ENCODE results near the gene CHCHD3.

DNA sequence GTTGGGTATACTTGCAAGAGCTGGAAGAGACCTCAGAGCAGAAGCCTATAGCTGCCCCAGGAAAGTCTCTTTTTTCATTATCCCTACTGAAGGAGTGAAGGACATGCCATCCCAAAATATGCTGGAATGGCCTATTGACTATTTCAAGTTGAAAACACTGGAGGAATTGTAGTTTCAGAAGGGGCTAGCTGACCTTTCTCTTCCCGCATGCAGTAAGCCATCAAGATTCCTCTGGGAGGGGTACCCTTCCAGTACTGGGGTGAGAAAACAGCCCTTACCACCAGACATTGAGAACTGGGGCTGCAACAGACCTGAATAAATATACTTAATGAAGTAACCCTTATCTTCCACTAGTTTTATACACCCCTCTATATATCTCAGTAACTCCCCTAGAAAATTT lies 41.7 kb downstream of the CHCHD3 start:
- TF ChIP-seq, protein P1, sequence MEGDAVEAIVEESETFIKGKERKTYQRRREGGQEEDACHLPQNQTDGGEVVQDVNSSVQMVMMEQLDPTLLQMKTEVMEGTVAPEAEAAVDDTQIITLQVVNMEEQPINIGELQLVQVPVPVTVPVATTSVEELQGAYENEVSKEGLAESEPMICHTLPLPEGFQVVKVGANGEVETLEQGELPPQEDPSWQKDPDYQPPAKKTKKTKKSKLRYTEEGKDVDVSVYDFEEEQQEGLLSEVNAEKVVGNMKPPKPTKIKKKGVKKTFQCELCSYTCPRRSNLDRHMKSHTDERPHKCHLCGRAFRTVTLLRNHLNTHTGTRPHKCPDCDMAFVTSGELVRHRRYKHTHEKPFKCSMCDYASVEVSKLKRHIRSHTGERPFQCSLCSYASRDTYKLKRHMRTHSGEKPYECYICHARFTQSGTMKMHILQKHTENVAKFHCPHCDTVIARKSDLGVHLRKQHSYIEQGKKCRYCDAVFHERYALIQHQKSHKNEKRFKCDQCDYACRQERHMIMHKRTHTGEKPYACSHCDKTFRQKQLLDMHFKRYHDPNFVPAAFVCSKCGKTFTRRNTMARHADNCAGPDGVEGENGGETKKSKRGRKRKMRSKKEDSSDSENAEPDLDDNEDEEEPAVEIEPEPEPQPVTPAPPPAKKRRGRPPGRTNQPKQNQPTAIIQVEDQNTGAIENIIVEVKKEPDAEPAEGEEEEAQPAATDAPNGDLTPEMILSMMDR (IDR thresholded peaks at IDR 0.05): no peak
- TF ChIP-seq POLR2A (IDR thresholded peaks at IDR 0.05): no peak
- TF ChIP-seq EP300 (IDR thresholded peaks at IDR 0.05): no peak

Measured in tibial nerve (tissue), 4 donors.